Measurements from ENCODE around the gene TMEM98. TPM values are rescaled to one million over a fixed set of nuclear protein-coding genes. Genes with fewer than 3 reads are reported as not detected.
"Not testable (repeated sequence)": the region's sequence is repeated elsewhere in the genome, so short reads cannot be mapped to it uniquely, and the experiment has no call there.

TMEM98 gene
- total RNA-seq = 41.9 TPM

GRCh38 chr17:32927724-32928585 lies at the start of gene TMEM98:
Gene TMEM98, plus strand, starts transcription at chr17:32928153. Its CDS starts 3,376 bp downstream, at chr17:32931529.
- no peak for DNase-seq (ENCODE audit: low spot score)

- DNase-seq (ENCODE audit: low spot score) = peak; percentile 44
Observed at GRCh38 chr17:32878211-32878610, 49.7 kb upstream of the TMEM98 start.

- DNase-seq (ENCODE audit: low spot score) = no peak
Observed at GRCh38 chr17:32879134-32879533, 48.8 kb upstream of the TMEM98 start.

- no peak for DNase-seq (ENCODE audit: low spot score)
Observed at GRCh38 chr17:32880671-32881453, 47.1 kb upstream of the TMEM98 start.

DNA sequence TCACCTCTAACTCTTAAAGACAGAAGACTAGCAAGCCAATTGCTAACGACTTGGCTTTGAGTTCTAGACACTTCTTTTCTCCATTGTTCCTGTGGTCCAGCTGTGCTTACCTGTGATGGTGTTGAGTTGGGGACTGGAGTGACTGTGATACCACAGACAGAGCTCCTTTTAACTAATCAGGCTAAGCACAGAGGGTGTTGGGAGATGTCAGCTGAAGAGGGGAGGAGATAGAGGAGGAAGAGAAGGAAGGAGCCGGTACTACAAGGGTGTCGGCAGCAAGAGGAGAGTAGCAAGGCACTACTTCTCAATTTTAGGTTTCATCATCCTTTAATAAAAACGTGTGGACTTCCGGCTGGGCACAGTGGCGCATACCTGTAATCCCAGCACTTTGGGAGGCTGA lies 45.9 kb upstream of the TMEM98 start:
- DNase-seq (ENCODE audit: low spot score) = no peak

DNA sequence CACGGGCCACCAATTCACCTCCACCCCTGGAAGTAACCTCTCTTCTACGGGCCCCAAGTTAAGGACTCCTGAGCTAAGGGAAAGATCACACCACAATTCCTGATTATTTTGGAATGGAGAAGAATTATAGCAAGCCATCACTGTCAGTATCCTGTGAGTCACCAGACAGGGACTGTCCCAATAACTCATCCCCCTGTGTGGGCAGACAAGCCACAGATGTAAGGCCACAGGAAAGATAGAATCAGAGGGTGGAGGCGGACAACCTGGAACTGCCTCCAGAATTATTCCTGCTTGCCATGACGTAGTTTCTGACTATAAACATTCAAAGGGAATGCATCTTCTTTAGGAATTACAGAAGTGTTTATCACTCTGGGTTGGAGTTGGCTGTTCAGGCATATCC lies 45.2 kb upstream of the TMEM98 start:
- no peak for DNase-seq (ENCODE audit: low spot score)

DNA sequence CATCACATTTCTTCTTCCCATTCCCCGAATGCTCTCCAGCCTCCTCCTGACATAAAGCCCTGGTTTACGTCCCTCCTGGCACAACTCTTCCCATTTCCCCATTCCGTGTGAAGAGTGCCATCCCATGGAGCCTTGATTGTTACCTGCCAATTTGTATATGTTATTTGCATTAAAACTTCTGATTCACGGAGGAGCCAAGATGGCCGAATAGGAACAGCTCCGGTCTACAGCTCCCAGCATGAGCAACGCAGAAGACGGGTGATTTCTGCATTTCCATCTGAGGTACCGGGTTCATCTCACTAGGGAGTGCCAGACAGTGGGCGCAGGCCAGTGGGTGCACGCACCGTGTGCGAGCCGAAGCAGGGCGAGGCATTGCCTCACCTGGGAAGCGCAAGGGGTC lies 41.0 kb upstream of the TMEM98 start:
- not testable (repeated sequence) for DNase-seq (ENCODE audit: low spot score)

DNA sequence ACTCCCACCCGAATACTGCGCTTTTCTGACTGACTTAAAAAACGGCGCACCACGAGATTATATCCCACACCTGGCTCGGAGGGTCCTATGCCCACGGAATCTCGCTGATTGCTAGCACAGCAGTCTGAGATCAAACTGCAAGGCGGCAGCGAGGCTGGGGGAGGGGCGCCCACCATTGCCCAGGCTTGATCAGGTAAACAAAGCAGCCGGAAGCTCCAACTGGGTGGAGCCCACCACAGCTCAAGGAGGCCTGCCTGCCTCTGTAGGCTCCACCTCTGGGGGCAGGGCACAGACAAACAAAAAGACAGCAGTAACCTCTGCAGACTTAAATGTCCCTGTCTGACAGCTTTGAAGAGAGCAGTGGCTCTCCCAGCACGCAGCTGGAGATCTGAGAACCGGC lies 40.5 kb upstream of the TMEM98 start:
- not testable (repeated sequence) for DNase-seq (ENCODE audit: low spot score)

DNA sequence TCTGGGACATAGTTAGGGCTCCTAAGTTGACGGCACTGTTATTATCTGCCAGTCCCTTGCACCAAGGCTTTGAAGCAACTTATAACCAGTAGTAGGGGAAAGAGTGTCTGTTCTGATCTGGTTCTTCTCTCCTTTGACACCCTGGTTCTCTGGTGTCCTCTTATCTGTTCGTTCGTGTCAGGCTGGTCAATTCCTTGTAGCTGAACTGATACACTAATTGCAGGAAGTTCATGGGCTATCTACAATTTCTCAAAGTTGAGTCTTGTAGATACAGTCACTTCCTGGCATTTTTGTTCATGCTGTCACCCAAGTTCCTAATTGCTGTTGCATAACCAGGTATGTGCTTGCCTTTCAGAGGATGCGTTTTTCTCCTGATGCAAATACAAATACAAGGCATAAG lies 33.7 kb upstream of the TMEM98 start:
- no peak for DNase-seq (ENCODE audit: low spot score)

- no peak for DNase-seq (ENCODE audit: low spot score)
Observed at GRCh38 chr17:32896647-32897258, 31.2 kb upstream of the TMEM98 start.

- no peak for DNase-seq (ENCODE audit: low spot score)
Observed at GRCh38 chr17:32899236-32900013, 28.5 kb upstream of the TMEM98 start.

DNA sequence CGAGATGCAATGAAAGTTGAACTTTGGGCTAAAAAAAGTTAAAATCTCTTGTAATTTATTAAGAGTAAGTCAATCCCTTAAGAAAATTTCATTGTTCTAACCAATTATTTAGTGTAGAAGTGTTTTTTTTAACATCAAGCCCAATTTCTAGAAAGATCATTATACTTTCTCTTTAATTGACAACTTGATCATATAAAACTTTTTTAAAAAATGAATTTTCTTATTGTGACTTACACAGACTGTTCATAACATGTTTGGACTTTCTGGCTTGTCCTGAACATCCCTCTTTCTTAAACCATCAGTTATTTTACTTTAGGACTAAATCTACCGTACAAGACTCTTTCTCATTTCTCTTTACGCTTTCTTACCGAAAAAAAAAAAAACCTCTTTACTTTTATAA lies 26.2 kb upstream of the TMEM98 start:
- DNase-seq (ENCODE audit: low spot score) = no peak

- no peak for DNase-seq (ENCODE audit: low spot score)
Observed at GRCh38 chr17:32903774-32904673, 23.9 kb upstream of the TMEM98 start.

- peak; percentile 5 for DNase-seq (ENCODE audit: low spot score)
Observed at GRCh38 chr17:32904891-32905290, 23.1 kb upstream of the TMEM98 start.

DNA sequence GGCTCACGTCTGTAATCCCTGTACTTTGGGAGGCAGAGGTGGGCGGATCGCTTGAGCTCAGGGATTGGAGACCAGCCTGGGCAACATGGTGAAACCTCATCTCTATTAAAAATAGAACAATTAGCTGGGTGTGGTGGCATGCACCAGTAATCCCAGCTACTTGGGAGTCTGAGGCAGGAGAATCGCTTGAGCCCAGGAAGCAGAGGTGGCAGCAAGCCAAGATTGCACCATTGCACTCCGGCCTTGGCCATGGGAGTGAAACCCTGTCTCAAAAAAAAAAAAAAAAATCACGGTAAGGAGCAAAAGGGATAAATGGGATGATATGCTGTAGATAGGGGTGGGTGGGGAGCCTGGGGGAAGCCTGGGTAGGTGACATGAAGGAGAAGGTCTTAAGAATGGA lies 20.4 kb upstream of the TMEM98 start:
- DNase-seq (ENCODE audit: low spot score) = no peak

- DNase-seq (ENCODE audit: low spot score) = peak; percentile 81
Observed at GRCh38 chr17:32909787-32910369, 18.1 kb upstream of the TMEM98 start.

- no peak for DNase-seq (ENCODE audit: low spot score)
Observed at GRCh38 chr17:32910769-32911168, 17.2 kb upstream of the TMEM98 start.

- DNase-seq (ENCODE audit: low spot score) = peak; percentile 79
Observed at GRCh38 chr17:32912218-32912897, 15.6 kb upstream of the TMEM98 start.

GRCh38 chr17:32913593-32913992 lies 14.4 kb upstream of the TMEM98 start:
- DNase-seq (ENCODE audit: low spot score) = no peak

- no peak for DNase-seq (ENCODE audit: low spot score)
Observed at GRCh38 chr17:32914181-32914580, 13.8 kb upstream of the TMEM98 start.

Measured in ureter (tissue), 1 donor.